Measurements from ENCODE around the gene RLBP1.

The RLBP1 gene

GRCh38 chr15:89186803-89187202, 34.6 kb downstream of the RLBP1 start:
- Histone ChIP-seq H3K27ac (replicated peaks) (no peak overlapping the region), H3K4me3 (replicated peaks; ENCODE audit: insufficient read depth, low read length) (no peak overlapping the region), H3K27me3 (ENCODE audit: insufficient read depth, poor library complexity, severe bottlenecking) (no peaks in the 10 kb centered on the region)
- TF ChIP-seq POLR2AphosphoS5 (IDR thresholded peaks at IDR 0.05; ENCODE audit: low read depth): no peak
- no peak for TF ChIP-seq CTCF (IDR thresholded peaks at IDR 0.05; ENCODE audit: insufficient read depth, low read length)
- no peak for TF ChIP-seq SPI1 (IDR thresholded peaks at IDR 0.05; ENCODE audit: borderline replicate concordance, low read depth)
- DNase-seq (ENCODE audit: low read depth in 1 of 2, low spot score in 1 of 2): no peak

- Histone ChIP-seq H3K4me3 (replicated peaks; ENCODE audit: insufficient read depth, low read length) (no peak overlapping the region), H3K27me3 (ENCODE audit: insufficient read depth, poor library complexity, severe bottlenecking) (no peaks in the 10 kb centered on the region), H3K27ac (replicated peaks) (no peak overlapping the region)
- DNase-seq (ENCODE audit: low read depth in 1 of 2, low spot score in 1 of 2): no peak
- no peak for TF ChIP-seq GABPA (IDR thresholded peaks at IDR 0.05; ENCODE audit: low read depth)
- no peak for TF ChIP-seq SPI1 (IDR thresholded peaks at IDR 0.05; ENCODE audit: borderline replicate concordance, low read depth)
- TF ChIP-seq REST (IDR thresholded peaks at IDR 0.05; ENCODE audit: insufficient replicate concordance, low read depth): no peak
- TF ChIP-seq CTCF (IDR thresholded peaks at IDR 0.05; ENCODE audit: insufficient read depth, low read length): no peak
- no peak for TF ChIP-seq POLR2AphosphoS5 (IDR thresholded peaks at IDR 0.05; ENCODE audit: low read depth)
Measured at GRCh38 chr15:89184886-89185526, 36.4 kb downstream of the RLBP1 start.

GRCh38 chr15:89184357-89184756, 37.0 kb downstream of the RLBP1 start:
- Histone ChIP-seq H3K4me3 (replicated peaks; ENCODE audit: insufficient read depth, low read length) (no peak overlapping the region), H3K27ac (replicated peaks) (no peak overlapping the region), H3K27me3 (ENCODE audit: insufficient read depth, poor library complexity, severe bottlenecking) (no peaks in the 10 kb centered on the region)
- DNase-seq (ENCODE audit: low read depth in 1 of 2, low spot score in 1 of 2): no peak
- TF ChIP-seq GABPA (IDR thresholded peaks at IDR 0.05; ENCODE audit: low read depth) (no peak), POLR2AphosphoS5 (IDR thresholded peaks at IDR 0.05; ENCODE audit: low read depth) (no peak), SPI1 (IDR thresholded peaks at IDR 0.05; ENCODE audit: borderline replicate concordance, low read depth) (no peak), CTCF (IDR thresholded peaks at IDR 0.05; ENCODE audit: insufficient read depth, low read length) (no peak), REST (IDR thresholded peaks at IDR 0.05; ENCODE audit: insufficient replicate concordance, low read depth) (no peak)

All from HL-60 (cell line).